ENCODE results near the gene DNAJC30. TPM values are rescaled to one million over a fixed set of nuclear protein-coding genes. Genes with fewer than 3 reads are reported as not detected.

DNAJC30 gene
- total RNA-seq, 2 experiments from 2014 or later, result 5.9 to 13.7 TPM

DNA sequence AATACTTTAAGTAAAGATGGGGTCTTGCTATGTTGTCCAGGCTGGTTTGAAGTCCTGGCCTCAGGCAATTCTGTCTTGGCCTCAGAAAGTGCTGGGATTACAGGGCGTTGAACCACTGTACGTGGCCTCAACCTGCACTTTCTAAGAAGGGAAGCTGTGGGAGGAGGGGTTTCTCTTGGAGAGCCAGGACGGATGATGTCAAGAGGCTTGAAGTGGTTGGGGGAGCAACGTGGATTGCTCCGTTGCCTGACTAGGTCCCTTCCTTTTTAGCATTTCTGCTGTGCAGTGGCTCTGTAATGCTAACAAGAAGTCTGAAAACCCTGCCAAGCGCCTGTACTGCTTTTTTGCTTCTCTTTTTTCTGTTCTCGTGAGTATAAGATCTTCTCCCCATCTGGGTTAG lies 7.4 kb upstream of the DNAJC30 start:
- no peak for DNase-seq (ENCODE audit: low spot score)
- no peak overlapping the region for H3K4me3 ChIP-seq (ENCODE audit: low read depth, low read length, poor library complexity, severe bottlenecking)
- H3K4me1 ChIP-seq (ENCODE audit: insufficient read depth, low read length, poor library complexity, severe bottlenecking), result no peaks in the 10 kb centered on the region
- no peaks in the 10 kb centered on the region for H3K9me3 ChIP-seq (ENCODE audit: low read length)
- no peaks in the 10 kb centered on the region for H4K20me1 ChIP-seq (ENCODE audit: insufficient read depth, low read length)
- H3K4me2 ChIP-seq (ENCODE audit: low read length), result no peak overlapping the region
- TF ChIP-seq, protein P1, sequence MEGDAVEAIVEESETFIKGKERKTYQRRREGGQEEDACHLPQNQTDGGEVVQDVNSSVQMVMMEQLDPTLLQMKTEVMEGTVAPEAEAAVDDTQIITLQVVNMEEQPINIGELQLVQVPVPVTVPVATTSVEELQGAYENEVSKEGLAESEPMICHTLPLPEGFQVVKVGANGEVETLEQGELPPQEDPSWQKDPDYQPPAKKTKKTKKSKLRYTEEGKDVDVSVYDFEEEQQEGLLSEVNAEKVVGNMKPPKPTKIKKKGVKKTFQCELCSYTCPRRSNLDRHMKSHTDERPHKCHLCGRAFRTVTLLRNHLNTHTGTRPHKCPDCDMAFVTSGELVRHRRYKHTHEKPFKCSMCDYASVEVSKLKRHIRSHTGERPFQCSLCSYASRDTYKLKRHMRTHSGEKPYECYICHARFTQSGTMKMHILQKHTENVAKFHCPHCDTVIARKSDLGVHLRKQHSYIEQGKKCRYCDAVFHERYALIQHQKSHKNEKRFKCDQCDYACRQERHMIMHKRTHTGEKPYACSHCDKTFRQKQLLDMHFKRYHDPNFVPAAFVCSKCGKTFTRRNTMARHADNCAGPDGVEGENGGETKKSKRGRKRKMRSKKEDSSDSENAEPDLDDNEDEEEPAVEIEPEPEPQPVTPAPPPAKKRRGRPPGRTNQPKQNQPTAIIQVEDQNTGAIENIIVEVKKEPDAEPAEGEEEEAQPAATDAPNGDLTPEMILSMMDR (conservative IDR thresholded peaks at IDR 0.05; ENCODE audit: low read length), result no peak
- TF ChIP-seq EZH2phosphoT487 (IDR thresholded peaks at IDR 0.05; ENCODE audit: borderline replicate concordance, low read depth, low read length), result no peak
- peaks cover 94% of the 10 kb centered on the region for H3K36me3 ChIP-seq (ENCODE audit: insufficient read depth, low read length)
- ChIA-PET CTCF (ENCODE audit: unreplicated experiment) (no interaction called here), POLR2A (interaction anchor here (0.7 kb wide), 1 partner anchor 217 kb away, joined by 3 read pairs; no protein-coding TSS in a partner anchor)
- H3K79me2 ChIP-seq (ENCODE audit: insufficient read depth, low read depth, low read length), result peaks cover 12% of the 10 kb centered on the region
- no TSS peak for BruUV-seq (replicated peaks)
- intact Hi-C loops (cut with micrococcal nuclease; ENCODE audit: unreplicated experiment), result no loop called here
- no peak overlapping the region for H2AFZ ChIP-seq (ENCODE audit: low read length)
- no peak overlapping the region for H3K27ac ChIP-seq (ENCODE audit: low read depth, low read length, poor library complexity, severe bottlenecking)
- H3K9me2 ChIP-seq (ENCODE audit: insufficient read depth, low read length), result no peaks in the 10 kb centered on the region

DNA sequence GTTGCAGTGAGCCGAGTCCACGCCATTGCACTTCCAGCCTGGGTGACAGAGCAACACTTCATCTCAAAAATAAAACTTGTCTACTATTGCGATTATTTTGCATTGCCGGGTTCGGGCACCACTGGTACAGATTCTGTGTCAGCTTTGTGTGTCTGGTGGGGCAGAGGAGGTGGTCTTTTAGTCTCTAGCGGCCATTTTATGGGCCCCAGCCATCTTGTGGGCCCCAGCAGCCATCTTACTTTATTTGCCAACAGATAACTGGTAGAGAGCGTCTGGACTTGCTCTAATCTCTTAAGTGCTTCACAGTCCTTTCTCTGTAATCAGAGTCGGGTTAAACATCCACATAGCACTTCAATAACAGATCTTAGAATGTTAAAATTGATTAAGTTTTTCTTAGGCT lies 5.0 kb upstream of the DNAJC30 start:
- Histone ChIP-seq H3K4me3 (ENCODE audit: low read depth, low read length, poor library complexity, severe bottlenecking) (no peak overlapping the region), H3K9me2 (ENCODE audit: insufficient read depth, low read length) (no peaks in the 10 kb centered on the region), H3K4me2 (ENCODE audit: low read length) (no peak overlapping the region), H3K36me3 (ENCODE audit: insufficient read depth, low read length) (peaks cover 78% of the 10 kb centered on the region), H3K9me3 (ENCODE audit: low read length) (no peaks in the 10 kb centered on the region), H4K20me1 (ENCODE audit: insufficient read depth, low read length) (no peaks in the 10 kb centered on the region), H3K4me1 (ENCODE audit: insufficient read depth, low read length, poor library complexity, severe bottlenecking) (peaks cover 10% of the 10 kb centered on the region), H2AFZ (ENCODE audit: low read length) (no peak overlapping the region), H3K27ac (ENCODE audit: low read depth, low read length, poor library complexity, severe bottlenecking) (no peak overlapping the region), H3K79me2 (ENCODE audit: insufficient read depth, low read depth, low read length) (peaks cover 34% of the 10 kb centered on the region)
- ChIA-PET POLR2A (no interaction called here), CTCF (ENCODE audit: unreplicated experiment) (no interaction called here)
- DNase-seq (ENCODE audit: low spot score), result no peak
- no TSS peak for BruUV-seq (replicated peaks)
- TF ChIP-seq, protein P1 (conservative IDR thresholded peaks at IDR 0.05; ENCODE audit: low read length), result no peak
- no peak for TF ChIP-seq EZH2phosphoT487 (IDR thresholded peaks at IDR 0.05; ENCODE audit: borderline replicate concordance, low read depth, low read length)
- intact Hi-C loops (cut with micrococcal nuclease; ENCODE audit: unreplicated experiment), result no loop called here

GRCh38 chr7:73685311-73685710 lies 2.1 kb upstream of the DNAJC30 start:
- POLR2A ChIA-PET, result interaction anchor here (0.6 to 1.4 kb wide), 2 partner anchors 8 to 13 kb away, joined by 3 read pairs; no protein-coding TSS in a partner anchor
- H3K36me3 ChIP-seq (ENCODE audit: insufficient read depth, low read length), result peaks cover 49% of the 10 kb centered on the region
- TF ChIP-seq, protein P1 (conservative IDR thresholded peaks at IDR 0.05; ENCODE audit: low read length), result no peak
- TF ChIP-seq EZH2phosphoT487 (IDR thresholded peaks at IDR 0.05; ENCODE audit: borderline replicate concordance, low read depth, low read length), result no peak
- no peak overlapping the region for H3K27ac ChIP-seq (ENCODE audit: low read depth, low read length, poor library complexity, severe bottlenecking)
- H2AFZ ChIP-seq (ENCODE audit: low read length), result no peak overlapping the region
- H3K4me3 ChIP-seq (ENCODE audit: low read depth, low read length, poor library complexity, severe bottlenecking), result no peak overlapping the region
- no peaks in the 10 kb centered on the region for H3K9me3 ChIP-seq (ENCODE audit: low read length)
- peaks cover 61% of the 10 kb centered on the region for H3K79me2 ChIP-seq (ENCODE audit: insufficient read depth, low read depth, low read length)
- intact Hi-C loops (cut with micrococcal nuclease; ENCODE audit: unreplicated experiment), result no loop called here
- CTCF ChIA-PET (ENCODE audit: unreplicated experiment), result no interaction called here
- H4K20me1 ChIP-seq (ENCODE audit: insufficient read depth, low read length), result 0 out of 2 replicates have a peak, but pooled peaks cover 8% of the 10 kb centered on the region
- peaks cover 32% of the 10 kb centered on the region for H3K4me1 ChIP-seq (ENCODE audit: insufficient read depth, low read length, poor library complexity, severe bottlenecking)
- BruUV-seq (replicated peaks), result TSS peak; percentile 39
- no peak for DNase-seq (ENCODE audit: low spot score)
- no peaks in the 10 kb centered on the region for H3K9me2 ChIP-seq (ENCODE audit: insufficient read depth, low read length)
- no peak overlapping the region for H3K4me2 ChIP-seq (ENCODE audit: low read length)
